Chondrocyte (in vitro differentiated cells): ENCODE data around the gene NOD1. TPM values are rescaled to one million over a fixed set of nuclear protein-coding genes. Genes with fewer than 3 reads are reported as not detected.

Experiments
- DNase-seq: peaks from one replicate; pipeline ENCODE4 v3.0.0; 2021; ENCODE audit warnings: mixed read lengths, low spot score
- H3K27ac Mint-ChIP-seq: one replicate; pipeline ENCODE4 v1.8.0; 2021; ENCODE audit warnings: mild to moderate bottlenecking, moderate library complexity, mixed read lengths; ENCODE audit not compliant: unreplicated experiment
- H3K27me3 Mint-ChIP-seq: 2 replicates; pipeline ENCODE4 v1.8.0; 2021; ENCODE audit warnings: low read depth, mixed read lengths
- H3K36me3 Mint-ChIP-seq: 2 replicates; pipeline ENCODE4 v1.8.0; 2021; ENCODE audit warnings: low read depth, mixed read lengths
- H3K4me1 Mint-ChIP-seq: 2 replicates; pipeline ENCODE4 v1.8.0; 2021; ENCODE audit warnings: low read depth, mild to moderate bottlenecking, mixed read lengths
- H3K4me3 Mint-ChIP-seq: one replicate; pipeline ENCODE4 v1.8.0; 2021; ENCODE audit warnings: mild to moderate bottlenecking, moderate library complexity, mixed read lengths; ENCODE audit not compliant: unreplicated experiment
- H3K9me3 Mint-ChIP-seq: 2 replicates; pipeline ENCODE4 v1.8.0; 2021; ENCODE audit warnings: low read depth, mixed read lengths
- CTCF ChIP-seq: fragments of 200-600 bp; sonication (generic); IDR thresholded peaks from 2 replicates; pipeline ENCODE4 v1.5.0; 2021; ENCODE audit warnings: antibody characterized with exemption, mild to moderate bottlenecking, moderate library complexity
- total RNA-seq: library from RNA; stranded (reverse); gene quantifications from 3 replicates; pipeline ENCODE4 v1.2.1, GENCODE V29; 2021

The NOD1 gene
- total RNA-seq, 1 donor from 2014 or later: 6.6 TPM

DNA sequence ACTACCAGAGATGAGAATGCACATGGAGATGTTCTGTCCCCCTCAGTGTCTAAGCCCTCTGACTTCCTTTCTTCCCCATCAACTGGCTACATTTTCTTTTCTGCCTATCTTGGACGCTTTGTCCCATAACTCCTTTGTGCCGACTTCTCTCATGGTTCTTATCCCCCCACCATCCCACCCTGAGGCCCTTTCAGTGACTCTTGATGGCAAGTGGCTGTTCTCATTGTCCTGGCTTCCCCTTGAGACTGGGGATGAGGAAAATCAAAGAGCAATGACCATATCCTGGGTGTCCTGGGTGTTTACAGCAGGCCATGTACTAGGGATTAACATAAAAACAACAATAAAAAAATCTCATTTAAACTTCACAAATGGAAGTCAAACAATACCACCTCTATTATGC lies 44.9 kb upstream of the NOD1 start:
- TF ChIP-seq CTCF: no peak
- Mint-ChIP-seq H3K4me1 (peaks cover 10% of the 10 kb centered on the region), H3K9me3 (no peaks in the 10 kb centered on the region), H3K27ac (no peak overlapping the region), H3K27me3 (no peaks in the 10 kb centered on the region), H3K36me3 (peaks cover 2% of the 10 kb centered on the region), H3K4me3 (no peak overlapping the region)
- no peak for DNase-seq

GRCh38 chr7:30522159-30522558 lies 43.6 kb upstream of the NOD1 start:
- DNase-seq: no peak
- no peak overlapping the region for H3K27ac Mint-ChIP-seq
- H3K9me3 Mint-ChIP-seq: no peaks in the 10 kb centered on the region
- H3K36me3 Mint-ChIP-seq: peaks cover 2% of the 10 kb centered on the region
- H3K27me3 Mint-ChIP-seq: no peaks in the 10 kb centered on the region
- no peak for TF ChIP-seq CTCF
- H3K4me1 Mint-ChIP-seq: peaks cover 10% of the 10 kb centered on the region
- H3K4me3 Mint-ChIP-seq: no peak overlapping the region

- no peaks in the 10 kb centered on the region for H3K9me3 Mint-ChIP-seq
- H3K4me3 Mint-ChIP-seq: no peak overlapping the region
- no peak overlapping the region for H3K27ac Mint-ChIP-seq
- peaks cover 2% of the 10 kb centered on the region for H3K36me3 Mint-ChIP-seq
- H3K4me1 Mint-ChIP-seq: peaks cover 10% of the 10 kb centered on the region
- no peak for DNase-seq
- TF ChIP-seq CTCF: no peak
- H3K27me3 Mint-ChIP-seq: no peaks in the 10 kb centered on the region
Measured at GRCh38 chr7:30521532-30521931, 42.9 kb upstream of the NOD1 start.

- no peaks in the 10 kb centered on the region for H3K9me3 Mint-ChIP-seq
- H3K27ac Mint-ChIP-seq: no peak overlapping the region
- peaks cover 2% of the 10 kb centered on the region for H3K36me3 Mint-ChIP-seq
- no peak for TF ChIP-seq CTCF
- no peak for DNase-seq
- no peaks in the 10 kb centered on the region for H3K27me3 Mint-ChIP-seq
- no peak overlapping the region for H3K4me3 Mint-ChIP-seq
- peaks cover 7% of the 10 kb centered on the region for H3K4me1 Mint-ChIP-seq
Measured at GRCh38 chr7:30519122-30519521, 40.5 kb upstream of the NOD1 start.

DNA sequence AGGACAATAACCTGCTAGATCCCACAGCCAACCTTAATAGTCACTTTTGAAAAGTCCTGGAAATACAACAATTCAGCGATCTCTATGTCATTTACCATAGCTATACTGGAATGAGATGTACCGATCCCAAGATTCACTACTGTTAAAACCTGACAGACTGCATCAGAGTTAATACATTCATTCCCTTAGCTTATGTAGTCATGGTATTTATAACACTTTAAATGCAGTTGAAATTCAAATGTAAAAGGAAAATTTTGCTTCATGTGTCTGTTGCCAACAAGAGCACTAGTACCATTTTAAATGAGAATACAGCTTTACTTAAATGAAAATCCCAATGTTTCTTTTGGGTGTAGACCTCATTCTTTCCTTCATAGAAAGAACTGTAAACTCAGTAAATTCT lies 37.2 kb upstream of the NOD1 start:
- H3K4me1 Mint-ChIP-seq: peaks cover 4% of the 10 kb centered on the region
- DNase-seq: no peak
- no peaks in the 10 kb centered on the region for H3K36me3 Mint-ChIP-seq
- H3K27me3 Mint-ChIP-seq: no peaks in the 10 kb centered on the region
- H3K27ac Mint-ChIP-seq: no peak overlapping the region
- TF ChIP-seq CTCF: no peak
- H3K4me3 Mint-ChIP-seq: no peak overlapping the region
- H3K9me3 Mint-ChIP-seq: no peaks in the 10 kb centered on the region
